ENCODE measurements around the gene SPDYE2B.
"Not testable (repeated sequence)": the region's sequence is repeated elsewhere in the genome, so short reads cannot be mapped to it uniquely, and the experiment has no call there.

The SPDYE2B gene

DNA sequence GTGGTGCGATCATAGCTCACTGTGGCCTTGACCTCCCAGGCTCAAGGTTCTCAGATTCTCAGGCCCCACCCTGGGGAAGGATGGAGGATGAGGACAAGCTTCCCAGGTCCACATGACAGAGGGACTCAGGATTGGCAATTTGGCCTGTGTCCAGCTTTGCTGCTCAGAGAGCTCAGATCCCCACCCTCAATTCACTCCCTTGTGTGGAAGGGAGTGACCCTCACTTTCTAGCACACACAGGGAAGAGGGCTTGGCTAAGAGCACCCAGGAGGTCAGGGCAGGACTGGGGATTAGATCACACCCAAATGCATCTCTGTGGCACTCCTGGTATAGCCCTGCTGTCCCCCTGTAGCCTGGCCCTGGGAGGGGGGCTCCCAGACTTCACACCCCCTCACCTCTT is 6.7 kb upstream of the SPDYE2B start:
- DNase-seq, result not testable (repeated sequence)

DNA sequence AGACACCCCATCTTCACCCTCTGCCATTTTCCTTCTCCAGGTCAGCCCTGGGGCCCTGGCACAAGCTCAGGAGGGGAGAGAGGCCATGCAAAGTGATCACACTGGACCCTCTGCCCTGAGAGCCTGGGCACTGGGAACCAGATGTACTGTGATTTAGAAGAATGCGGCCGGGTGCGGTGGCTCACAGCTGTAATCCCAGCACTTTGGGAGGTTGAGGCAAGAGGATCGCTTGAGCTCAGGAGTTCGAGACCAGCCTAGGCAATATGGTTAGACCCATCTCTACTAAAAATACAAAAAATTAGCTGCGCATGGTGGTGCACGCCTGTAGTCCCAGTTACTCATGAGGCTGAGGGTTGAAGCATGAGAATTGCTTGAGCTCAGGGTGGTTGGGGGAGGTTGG is 2.3 kb upstream of the SPDYE2B start:
- DNase-seq, result not testable (repeated sequence)

DNA sequence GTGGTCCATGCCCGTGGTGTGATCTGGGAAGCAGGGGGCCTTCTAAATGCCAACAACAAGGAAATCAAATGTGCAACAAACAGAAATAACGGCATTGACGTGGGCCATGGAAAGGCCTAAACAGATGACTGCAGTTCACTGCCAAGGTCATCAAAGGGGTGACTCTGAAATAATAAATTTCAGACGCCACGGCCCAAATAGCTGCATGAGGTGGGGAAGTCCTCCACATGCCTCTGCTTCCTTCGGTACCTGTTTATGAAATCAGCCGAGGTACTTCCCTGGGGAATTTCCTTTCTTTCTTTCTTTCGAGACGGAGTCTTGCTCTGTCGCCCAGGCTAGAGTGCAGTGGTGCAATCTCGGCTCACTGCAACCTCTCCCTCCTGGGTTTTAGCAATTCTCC is 14.6 kb downstream of the SPDYE2B start:
- DNase-seq, result not testable (repeated sequence)

DNA sequence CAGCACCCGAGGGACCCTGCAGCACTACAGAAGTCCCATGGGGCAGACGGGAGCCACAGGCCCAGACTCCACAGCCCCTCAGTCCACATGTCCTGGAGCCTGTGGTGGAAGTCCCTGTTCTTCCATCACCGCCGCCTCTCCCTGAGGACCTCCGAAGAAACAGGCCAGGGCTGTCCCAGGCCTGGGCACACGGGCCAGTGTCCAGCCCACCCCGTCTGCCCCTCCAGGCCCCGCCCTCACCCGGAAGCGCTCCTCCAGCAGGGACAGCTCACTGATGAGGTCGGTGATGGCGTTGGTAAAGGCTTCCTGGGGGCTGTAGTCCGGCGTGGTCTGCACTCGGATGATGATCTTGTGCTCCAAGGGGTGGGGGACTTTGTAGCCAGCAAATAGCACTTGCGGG is 16.7 kb downstream of the SPDYE2B start:
- DNase-seq, result not testable (repeated sequence)

DNA sequence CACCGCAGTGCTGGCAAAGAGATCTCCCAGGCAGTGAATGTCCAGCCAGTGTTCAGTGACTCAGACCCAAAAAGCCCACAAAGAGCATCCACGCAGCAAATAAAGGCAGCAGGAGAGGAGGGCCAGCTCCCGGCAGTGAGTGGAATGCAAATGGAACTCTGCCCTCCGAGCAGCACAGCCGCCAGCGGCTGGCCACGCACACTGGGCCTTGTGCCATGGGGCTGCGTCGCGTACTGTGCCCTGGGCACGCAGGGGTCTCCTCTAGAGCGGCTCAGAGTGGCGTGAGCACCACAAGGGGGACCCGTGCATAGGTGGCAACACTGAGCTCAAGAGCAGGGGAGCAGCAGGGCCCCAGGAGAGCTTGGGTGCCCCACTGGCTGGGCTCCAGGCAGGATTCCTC is 17.4 kb downstream of the SPDYE2B start:
- DNase-seq, result not testable (repeated sequence)

DNA sequence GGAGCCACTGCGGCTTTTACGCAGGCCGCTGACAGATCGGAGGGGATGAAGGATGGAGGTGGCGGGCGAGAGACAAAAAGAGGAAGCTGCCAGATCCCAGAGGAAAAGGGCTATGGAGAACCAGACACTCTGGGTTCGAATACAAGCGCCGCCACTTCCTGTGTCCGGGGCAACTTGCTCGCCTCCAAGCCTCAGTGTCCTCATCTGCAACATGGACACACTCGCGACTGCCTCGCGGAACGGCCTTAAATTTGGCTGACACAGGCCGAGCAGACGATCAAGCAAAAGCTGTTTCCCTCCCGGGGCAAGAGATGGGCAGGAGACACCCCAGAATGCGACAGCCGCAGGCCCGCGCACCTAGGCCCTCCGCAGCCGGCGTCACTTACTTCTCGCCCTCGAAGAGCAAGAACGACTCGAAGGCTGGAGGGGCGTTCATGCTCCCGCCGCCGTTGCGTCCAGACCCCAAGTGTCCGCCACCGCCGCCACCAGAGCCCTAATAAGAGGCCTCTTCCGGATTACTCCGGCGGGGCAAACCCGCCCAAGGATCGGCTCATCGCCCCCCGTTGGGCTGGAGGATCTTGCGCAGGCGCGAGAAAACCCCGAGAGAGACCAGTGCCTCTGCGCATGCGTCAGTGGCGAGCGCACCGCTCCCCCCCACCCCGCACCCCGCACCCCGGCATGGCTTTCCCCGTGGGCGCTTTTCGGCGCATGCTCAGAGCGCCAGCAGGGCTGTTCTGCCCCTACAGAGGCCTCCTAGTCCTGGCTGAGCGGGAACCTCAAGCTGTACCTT is 21.2 kb downstream of the SPDYE2B start, which contains the start of gene POLR2J2:
Gene POLR2J2 (minus strand): TSS at position 498 of the 790 bp plus-strand sequence. CDS start 62 bp downstream, at position 436.
- not testable (repeated sequence) for DNase-seq

DNA sequence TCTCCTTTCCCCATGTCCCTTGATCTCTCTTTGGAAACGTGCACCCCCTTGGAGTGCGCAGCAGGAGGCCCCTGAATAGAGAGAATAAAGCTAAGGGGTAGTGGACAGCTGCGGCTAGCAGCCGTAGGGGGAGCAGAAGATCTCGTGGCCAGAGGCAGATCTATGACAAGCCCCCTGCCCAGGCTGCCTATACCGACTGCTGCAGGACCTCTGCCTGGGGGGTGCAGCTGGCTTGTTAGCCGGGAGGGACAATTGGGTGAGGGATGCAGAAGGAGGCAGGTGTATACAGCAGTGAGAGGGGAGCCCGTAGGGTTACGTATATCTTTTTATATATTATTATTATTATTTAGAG is 21.8 kb downstream of the SPDYE2B start:
- not testable (repeated sequence) for DNase-seq

DNA sequence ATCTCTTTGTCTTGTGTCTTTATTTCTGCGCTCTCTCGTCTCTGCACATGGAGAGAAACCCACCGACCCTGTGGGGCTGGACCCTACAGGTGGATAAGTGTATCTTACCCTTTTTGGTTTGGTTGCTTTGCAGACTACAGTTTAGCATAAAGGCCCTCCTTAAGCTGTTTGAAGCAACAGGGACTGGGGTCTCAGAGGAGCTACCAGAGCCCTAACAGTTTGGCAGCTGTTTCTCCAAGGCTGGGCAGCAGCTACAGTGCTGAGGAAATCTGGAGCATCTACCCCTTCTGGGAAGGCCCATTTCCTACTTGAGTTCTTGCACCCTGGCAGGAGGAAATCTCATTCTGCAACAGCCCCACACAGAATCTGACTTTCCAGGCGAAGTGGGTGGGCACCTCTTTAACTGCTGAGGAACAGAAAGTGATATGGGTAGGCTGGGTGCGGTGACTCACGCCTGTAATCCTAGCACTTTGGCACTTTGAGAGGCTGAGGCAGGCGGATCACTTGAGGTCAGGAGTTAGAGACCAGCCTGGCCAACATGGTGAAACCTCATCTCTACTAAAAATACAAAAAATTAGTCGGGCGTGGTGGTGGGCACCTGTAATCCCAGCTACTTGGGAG is 23.4 kb downstream of the SPDYE2B start:
- not testable (repeated sequence) for DNase-seq

DNA sequence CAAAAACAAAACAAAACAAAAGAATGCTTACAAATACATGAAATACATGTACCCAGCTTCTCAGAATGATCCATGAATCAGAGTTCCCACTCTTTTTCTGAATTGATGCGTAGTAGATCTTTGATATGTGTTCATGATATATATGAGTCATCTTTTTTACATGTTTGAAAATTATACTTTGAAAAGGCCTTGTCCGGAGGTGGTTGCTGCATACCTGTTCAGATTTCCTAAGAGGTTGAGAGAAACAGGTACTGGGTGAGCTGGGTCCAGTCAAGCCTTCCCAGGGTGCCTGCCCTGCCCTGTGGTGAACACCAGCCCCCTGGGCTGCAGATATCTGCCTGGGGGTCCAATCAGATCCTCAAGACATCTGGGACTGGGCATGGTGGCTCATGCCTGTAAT is 25.4 kb downstream of the SPDYE2B start:
- DNase-seq, result not testable (repeated sequence)

DNA sequence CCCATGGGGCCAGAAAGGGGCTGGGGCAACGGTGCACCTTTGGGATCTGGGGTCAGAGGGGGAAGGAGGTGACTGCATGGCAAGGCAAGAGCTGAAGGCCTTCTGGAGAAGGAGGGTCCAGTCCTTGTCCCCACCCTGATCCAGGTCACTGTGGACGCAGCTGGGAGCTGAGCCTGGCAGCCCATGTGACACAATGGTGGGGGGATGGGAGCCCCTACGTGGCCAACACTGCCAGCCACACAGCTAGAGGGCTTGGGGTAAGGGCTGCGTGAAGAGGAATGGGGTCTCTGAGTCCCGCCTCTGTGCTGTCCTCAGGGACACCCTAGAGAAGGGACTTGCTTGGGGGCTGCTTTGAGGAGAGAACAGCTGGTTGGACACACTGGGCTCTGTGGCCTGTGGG is 30.7 kb downstream of the SPDYE2B start:
- not testable (repeated sequence) for DNase-seq

DNA sequence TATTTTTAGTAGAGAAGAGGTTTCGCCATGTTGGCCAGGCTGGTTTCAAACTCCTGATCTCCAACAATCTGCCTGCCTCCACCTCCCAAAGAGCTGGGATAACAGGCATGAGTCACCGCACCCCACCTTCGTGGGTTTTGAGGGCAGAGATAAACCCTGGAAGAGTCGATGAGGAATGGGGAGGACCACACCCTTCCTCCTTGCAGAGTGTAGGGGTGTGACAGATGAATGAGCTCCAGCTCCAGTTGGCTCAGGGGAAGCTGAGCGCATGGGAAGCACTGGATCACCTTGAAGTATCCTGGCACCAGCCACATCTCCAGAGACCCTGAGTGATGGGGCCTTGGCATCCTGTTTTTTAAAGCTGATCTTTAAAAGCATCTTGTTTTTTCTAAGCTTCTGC is 32.4 kb downstream of the SPDYE2B start:
- DNase-seq, result not testable (repeated sequence)

DNA sequence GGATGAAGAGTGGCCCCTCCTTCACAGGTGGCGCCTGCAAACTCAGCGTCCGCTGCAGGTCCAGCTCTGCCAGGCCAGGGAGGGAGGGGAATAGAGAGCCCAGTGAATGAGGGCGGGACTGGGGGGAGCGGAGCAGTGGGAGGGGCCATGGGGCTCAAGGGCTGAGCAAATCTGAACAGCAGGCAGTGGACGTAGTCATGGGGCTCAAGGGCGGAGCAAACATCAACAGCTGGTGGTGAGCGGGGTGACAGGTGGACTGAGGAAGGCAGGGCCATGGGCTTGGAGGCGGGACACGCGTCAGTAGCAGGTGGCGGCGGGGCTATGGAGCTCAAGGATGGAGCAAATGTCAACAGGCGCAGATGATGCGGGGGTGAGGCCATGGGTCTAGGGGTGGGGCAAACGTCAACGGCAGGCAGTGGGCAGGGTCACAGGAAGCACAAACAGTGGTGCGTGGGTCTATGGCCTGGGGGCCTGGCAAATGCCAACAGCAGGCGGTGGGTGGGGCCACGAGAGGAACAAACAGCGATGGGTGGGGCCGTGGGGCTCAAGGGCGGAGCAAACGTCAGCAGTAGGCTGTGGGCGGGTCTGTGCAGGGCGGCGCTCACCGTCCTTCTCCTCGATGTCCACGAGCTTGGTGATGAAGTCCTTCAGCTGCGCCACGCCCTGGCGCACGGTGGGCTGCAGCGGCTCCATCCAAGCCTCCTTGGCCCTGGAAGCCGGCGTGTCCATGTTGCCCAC is 38.3 kb downstream of the SPDYE2B start:
- DNase-seq, result not testable (repeated sequence)

DNA sequence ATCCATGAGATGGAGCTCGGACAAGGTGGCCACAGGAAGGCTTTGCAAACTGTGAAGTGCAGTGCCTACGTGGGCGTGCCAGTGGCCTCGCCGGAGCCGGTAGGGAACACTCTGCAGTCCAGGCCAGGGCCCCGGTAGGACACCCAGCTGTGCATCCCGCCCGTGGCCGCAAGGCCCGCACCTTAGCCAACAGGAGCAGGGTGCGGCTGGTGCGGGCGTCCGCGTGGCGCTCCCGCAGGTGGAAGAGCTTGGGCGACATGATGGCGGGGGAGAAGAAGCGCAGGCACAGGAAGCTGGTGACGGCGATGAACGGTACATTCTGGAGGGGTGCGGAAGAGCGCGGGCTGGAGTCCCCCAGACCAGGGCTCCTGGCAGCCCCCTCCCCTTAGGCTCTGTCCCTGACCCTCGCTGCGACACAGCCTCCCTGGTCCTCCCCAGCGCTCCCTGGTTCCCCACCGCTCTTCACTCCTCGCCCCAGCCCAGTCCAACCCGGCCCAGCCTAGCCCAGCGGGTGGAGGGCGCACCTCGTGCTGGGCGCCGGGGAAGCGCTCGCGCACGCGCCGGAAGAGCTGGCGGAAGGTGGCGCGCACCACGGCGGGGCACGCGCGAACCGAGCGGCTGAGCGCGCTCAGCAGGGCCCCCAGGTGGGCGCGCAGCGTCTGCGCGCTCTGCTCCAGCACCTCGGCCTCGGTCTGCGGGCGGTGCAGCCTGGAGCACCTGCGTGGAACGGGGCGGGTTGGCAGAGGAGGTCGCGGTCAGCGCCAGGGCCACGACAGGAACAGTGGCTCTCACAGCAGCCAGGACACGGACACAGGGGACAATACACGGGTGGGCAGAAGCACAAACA is 39.5 kb downstream of the SPDYE2B start:
- not testable (repeated sequence) for DNase-seq

DNA sequence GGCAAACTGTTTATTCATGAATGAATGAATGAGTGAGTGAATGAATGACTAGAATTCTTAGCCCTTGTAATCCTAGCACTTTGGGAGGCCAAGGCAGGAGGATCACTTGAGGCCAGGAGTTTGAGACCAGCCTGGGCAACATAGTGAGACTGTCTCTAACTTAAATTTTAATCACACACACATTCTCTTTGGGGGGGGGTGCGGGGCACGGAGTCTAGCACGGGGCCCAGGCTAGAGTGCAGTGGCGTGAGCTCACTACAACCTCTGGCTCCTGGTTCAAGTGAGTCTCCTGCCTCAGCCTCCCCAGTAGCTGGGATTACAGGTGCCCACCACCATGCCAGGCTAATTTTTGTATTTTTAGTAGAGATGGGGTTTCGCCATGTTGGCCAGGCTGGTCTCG is 40.5 kb downstream of the SPDYE2B start:
- not testable (repeated sequence) for DNase-seq

DNA sequence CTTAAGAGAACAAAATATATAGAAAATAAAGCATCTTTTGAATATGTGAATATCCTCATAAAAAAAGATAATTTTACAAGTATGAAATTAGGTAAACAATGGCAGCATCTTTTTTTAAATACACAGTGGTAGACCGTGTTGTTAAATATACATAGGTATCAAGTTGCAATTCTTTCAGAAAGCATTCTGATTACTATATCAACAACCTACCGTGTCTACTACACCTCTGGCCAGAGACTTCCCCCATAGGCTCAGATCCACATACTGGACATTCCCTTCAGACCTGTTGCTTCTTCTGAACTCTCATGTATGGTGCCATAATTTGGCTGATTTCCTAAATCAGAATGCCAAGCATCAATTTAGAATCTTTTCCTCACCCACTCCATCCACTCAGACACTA is 43.9 kb downstream of the SPDYE2B start:
- not testable (repeated sequence) for DNase-seq

DNA sequence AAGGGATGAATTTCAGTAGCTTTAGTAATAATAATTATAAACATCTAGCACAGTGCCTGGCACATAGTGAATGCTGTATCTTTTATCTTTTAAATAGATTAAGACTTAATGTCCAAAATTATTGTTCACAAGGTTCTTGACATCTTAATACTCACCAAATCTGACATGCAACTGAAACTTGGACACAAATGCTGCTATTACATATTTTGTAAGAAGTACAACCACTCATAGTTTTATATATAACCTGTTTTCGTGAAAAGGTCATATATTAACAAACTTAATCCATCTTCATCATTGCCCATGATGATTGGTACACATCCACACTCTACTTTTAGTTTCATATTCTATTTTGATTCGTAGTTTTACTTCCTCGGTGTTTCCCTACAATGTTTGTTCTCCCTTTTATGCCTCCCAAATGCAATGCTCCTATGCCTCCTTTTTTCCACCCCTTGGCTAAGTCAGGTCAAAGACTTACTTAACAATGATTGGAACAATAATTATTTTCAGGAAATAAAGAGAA is 45.0 kb downstream of the SPDYE2B start:
- DNase-seq, result not testable (repeated sequence)

DNA sequence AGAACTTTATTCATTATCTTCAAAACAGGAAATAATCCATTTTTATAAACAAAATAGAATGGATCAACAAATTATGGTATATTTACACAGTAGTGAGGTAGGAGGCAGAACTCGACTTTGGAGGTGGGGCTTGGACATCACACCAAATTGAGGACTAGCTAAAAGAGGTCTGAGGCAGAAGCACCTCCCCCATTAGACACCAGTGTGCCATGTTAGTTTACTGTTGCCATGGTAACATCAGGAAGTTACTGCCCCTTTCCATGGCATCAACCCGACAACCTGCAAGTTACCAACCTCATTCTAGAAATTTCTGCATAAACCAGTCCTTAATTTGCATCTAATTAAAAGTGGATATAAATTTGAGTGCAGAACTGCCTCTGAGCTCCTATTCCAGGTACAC is 45.9 kb downstream of the SPDYE2B start:
- not testable (repeated sequence) for DNase-seq

DNA sequence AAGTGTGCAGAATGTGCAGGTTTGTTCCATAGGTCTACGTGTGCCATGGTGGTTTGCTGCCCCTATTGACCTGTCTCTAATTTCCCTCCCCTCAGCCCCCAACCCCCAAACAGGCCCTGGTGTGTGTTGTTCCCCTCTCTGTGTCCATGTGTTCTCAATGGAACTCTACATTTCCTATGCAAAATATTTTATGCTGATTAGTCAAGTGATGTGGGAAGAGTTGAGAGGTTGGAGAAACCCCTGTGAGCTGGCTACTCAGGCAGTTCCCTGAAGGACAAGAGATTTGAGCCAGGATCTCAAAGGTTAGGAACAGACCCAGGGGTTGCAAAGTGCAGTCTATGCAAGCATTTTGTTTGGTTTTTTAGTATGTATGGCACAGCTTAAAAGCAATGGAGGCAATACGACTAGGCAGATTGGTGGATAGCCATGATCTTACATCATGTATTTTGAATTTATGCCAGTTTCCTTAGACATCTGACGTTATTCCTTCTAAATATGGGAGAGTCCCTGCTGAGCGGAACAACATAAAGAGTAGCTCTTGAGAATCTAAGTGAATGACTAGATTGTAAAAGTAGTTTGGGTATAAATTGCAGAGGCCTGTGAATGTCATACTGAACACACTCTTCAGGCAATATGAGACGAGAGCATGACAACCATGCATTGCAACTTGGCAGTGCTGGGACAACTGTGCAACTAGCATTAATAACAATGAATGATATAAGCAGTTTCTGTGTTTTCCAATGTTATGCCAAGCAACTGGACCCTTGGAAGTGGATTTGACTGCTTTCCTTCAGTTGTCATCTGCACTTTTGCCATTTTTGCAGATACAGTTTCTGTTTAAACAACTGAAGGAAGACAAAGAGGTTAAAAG is 47.8 kb downstream of the SPDYE2B start:
- not testable (repeated sequence) for DNase-seq

DNA sequence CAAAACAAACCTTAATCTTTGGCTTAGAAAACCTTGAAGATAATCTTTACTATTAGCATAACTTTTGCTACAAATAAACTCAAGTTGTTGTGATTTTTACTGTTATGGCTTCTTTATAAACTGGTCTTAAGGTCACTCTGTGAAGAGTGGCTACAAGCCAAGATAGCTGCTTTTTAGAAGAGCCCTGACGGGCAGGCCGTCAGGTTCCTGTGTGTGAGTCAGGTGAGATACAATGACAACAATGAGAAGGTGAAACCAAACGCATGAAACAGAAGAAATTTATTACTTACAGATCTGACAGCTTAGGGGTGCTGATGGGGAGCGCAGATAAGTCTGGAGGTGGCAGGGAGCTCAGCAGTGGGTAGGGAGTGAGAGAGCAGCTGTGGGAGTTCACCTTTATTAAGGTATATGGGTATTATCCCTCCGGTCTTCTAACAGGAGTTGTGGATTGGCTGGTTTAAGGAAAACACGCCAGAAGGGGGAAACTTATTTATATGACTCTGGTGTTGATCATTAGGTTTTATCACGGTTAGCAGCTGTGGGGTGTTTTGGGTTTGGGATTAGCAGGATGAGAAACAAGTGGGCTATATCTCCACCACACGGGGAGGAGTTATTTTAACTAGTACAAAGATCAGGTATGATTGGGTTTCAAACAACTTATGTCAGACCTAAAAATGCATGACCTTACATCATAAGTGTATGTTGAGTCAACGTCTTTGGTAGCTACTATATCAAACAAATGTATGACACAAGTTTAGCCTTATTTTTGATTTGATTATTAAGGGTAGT is 49.0 kb downstream of the SPDYE2B start:
- not testable (repeated sequence) for DNase-seq

Measured in DMS153 (cell line).